A673 (cell line): ENCODE data around the gene KIF17.

Experiments used
- CTCF ChIP-seq: fragments of 300-800, 200-600 bp; sonication (generic); conservative IDR thresholded peaks from 2 replicates; pipeline ENCODE4 v1.5.1; 2017; ENCODE audit warnings: low read depth, mild to moderate bottlenecking, antibody characterized with exemption, low read length, moderate library complexity, mixed read lengths
- EZH2 ChIP-seq: fragments of 200-600 bp; sonication (generic); IDR thresholded peaks from 2 replicates; pipeline ENCODE4 v1.6.1; 2017; ENCODE audit warnings: borderline replicate concordance, low read depth, mild to moderate bottlenecking, mixed read lengths, antibody characterized with exemption, low read length; ENCODE audit not compliant: poor library complexity, severe bottlenecking

- TF ChIP-seq CTCF (no peak), EZH2 (no peak)
Measured at GRCh38 chr1:20712215-20712577, 5.6 kb downstream of the KIF17 start.
